IPS-11a (cell line): ENCODE measurements around the gene ZDHHC8.

Source experiments
- H3K4me3 ChIP-seq: one replicate; pipeline ENCODE4 v1.5.1; 2013; ENCODE audit warnings: low read depth, low read length, control low read depth

Gene ZDHHC8

DNA sequence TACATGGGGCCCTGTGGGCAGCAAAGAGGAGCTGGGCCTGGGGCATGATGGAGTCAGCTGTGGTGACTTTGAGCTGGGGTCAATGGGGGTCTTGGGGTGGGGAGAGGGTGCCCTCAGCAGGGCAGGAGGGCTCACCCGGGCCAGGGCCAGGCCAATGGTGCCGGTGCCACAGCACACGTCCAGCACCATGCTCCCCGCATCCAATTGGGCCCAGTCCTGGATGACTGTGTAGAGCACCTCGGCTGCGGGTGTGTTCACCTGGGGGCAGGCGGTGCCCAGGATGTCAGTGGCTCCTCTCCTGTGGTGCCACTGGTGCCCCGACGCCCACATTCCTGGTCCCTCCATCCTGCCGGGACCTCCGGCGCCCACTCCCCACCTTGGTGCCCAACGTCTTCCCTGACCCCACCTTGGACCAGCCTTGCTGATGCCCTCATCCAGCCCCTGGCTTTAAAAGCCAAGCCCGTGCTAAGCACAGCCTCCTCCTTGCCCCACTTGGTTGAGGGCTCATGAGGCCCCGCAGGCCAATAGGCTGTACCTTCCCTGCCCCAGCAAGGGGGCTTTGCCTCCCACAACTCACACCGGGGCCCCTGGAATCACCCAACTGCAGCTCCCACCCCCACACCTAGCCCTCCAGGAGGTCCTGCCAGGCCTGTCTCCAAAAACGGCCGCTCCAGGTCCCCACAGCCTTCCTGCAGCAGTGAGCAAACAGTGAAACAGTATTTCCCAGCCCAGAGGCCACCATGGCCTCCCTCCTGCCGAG lies 17.9 kb upstream of the ZDHHC8 start:
- no peak overlapping the region for H3K4me3 ChIP-seq

DNA sequence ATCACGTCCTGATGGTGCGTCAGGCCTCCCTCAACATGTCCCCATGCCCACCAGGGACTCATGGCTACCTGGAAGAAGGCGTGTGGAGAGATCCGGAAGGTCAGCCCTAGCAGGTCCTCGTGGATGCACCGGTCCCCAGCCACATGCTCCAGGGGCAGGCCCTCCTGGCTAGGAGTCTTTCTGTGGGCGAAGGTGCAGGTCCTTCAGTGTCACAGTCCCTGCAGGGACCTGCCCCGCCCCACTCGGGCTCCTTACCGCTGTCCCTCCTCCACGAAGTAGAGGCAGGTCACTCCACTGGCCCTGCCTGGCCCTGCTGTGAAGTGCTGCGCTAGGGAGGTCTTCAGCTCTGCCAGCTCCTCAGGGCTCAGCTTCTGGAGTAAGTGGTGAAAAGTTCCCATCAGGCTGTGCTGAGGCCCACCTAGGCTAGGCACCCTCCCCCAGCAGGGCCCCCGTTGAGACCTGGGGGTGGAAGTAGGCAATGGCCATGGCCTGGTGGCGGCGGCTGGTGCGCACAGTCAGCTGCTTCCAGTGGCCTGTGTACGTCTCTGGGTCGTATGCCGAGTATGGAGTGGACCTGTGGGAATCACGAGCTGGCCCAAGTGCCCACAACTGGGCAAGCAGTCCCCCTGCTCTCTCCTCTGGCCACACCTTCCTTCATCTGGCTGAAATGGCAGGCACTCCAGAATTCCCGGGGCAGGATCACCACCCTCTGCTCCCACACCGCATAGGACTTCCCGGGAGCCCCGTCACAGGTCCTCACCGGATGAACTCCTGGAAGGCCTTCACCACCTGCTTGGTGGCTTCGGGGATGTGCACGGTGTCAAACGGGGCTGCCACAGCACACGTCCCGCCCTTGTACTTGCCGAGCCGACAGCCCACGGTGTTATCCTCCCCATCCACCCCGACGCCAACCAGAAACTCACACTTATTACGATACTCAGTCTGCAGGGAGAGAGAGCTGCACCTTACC lies 16.8 kb upstream of the ZDHHC8 start:
- no peak overlapping the region for H3K4me3 ChIP-seq

DNA sequence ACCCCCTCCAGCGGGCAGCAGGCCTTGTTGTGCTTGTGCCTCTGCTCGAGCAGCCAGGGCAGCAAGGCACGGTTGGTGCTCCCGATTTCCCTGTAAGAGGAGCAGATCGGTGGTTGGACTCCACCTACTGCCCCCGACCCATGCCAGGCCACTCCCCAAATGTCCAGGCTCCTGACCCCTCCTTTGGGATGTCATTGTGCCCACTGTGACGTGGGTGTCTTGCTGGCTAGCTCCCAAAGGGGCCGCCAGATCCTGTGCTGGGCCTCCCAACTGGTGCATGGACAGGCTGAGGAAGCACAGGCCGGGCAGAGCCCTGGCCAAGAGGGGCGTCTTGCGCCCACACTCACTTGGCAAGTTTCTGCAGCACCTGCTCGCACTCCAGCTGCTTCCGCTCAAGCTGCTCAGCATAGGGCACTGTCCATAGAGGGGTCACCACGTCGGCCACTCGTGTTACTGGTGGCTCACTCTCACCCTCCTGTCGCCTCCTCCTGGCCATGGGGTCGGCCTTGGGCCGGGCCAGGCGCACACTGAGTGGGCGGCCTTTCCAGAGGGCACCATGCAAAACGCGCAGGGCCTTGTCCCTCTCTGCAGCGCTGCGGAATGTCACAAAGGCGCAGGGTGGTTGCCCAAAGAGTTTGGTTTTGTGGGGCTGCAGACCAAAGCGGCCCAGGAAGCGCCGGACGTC lies 15.8 kb upstream of the ZDHHC8 start, which contains the start of gene RANBP1:
RANBP1 (plus strand) TSS at position 414 of the 685 bp plus-strand sequence; CDS start at position 495, 81 bp downstream.
- H3K4me3 ChIP-seq: peak within 1 kb of the TSS; percentile 79

DNA sequence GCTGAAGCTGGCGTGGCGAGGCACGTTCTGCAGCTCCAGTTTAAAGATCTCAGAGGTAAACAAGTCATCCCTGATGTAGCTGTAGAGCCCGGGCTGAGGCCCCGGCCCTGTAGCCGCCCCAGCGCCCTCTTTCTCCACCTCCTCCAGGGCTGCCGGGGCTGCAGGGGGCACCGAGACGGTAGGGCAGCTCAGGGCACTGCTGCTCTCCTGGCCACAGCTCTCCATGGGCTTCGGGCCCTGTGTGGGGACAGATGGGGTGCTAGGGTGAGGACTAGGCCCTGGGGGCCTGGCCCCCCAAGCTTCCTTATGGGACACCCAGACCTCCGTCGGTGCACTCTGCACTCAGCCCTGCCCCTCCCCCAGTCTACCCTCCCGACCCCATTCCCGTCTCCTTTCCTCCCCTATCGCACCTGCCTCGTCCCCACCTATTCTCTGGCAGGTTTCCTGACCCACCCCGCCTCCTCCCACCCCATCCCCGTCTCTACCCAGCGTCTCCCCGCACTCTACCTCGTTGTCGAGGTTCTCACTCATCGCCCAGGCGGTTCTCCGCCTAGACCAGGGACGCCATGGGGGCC lies 15.1 kb upstream of the ZDHHC8 start:
- H3K4me3 ChIP-seq: peak overlapping the region; percentile 79

DNA sequence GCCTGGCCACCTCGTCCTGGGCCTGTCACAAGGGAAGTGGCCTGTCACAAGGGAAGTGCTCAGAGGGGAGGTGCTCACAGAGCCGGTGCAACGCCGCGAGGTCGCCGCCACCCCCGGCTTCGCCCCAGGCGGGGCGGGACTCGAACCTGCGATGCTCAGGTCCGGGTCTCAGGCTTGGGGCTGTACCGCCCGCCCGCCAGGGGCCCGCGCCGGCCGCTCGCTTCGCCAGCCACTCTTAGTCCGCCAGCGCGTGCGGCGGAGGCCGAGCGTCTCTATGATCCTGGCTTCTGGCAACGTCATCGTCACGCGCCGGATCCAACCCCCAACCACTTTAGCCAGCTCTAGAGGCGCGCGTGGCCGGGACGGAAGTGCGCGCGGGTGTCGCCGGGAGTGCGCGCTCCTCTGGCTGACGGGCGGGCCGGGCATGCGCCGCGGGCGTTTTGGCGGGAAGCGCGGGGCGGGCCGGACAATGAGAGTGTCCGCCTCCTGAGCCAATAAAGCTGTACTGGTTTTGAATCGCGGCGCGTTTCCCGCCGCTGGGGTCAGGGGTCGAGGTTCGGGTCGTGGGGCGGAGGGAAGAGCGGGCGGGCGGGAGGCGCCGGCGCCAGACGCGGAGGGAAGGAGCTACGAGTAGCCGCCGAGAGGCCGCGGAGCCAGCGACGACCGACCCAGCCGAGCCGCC lies 14.5 kb upstream of the ZDHHC8 start, which contains the start of gene TRMT2A:
TRMT2A (minus strand) TSS at position 276 of the 682 bp plus-strand sequence. CDS start 320 bp downstream, outside the sequence.
- peak within 1 kb of the TSS; percentile 98 for H3K4me3 ChIP-seq

DNA sequence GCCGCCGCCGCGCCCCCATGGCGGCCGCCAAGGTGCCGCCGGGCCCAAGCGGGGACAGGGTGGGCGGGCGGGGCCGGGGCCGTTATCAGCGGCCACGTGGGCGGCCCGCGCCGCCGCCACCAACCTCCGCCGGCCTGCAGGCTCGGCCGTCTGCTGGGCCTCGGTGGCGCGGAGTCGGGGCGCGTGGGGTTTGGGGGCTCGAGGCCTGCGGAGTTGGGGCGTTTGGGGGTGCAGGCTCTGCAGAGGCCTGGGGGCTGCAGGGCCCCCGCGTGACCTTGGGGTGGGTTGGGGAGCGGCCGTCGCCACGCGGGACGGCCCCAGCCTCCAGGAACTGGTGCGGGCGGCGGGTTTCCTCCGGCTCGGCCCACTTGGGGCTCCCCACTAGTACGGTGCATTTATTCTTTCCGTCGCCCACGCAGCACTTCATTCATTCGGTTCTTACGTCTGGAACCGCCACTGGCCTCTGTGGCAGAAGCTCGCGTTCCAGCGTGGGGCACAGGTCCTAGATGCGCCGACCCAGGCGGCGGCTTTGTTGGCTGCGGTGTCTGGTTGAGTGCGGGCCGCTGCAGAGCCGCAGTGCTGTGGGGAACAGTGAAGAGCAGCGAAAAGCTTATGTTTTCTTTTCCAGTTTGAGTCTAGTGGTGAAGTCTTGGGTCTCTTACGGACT lies 13.8 kb upstream of the ZDHHC8 start:
- peak overlapping the region; percentile 98 for H3K4me3 ChIP-seq

DNA sequence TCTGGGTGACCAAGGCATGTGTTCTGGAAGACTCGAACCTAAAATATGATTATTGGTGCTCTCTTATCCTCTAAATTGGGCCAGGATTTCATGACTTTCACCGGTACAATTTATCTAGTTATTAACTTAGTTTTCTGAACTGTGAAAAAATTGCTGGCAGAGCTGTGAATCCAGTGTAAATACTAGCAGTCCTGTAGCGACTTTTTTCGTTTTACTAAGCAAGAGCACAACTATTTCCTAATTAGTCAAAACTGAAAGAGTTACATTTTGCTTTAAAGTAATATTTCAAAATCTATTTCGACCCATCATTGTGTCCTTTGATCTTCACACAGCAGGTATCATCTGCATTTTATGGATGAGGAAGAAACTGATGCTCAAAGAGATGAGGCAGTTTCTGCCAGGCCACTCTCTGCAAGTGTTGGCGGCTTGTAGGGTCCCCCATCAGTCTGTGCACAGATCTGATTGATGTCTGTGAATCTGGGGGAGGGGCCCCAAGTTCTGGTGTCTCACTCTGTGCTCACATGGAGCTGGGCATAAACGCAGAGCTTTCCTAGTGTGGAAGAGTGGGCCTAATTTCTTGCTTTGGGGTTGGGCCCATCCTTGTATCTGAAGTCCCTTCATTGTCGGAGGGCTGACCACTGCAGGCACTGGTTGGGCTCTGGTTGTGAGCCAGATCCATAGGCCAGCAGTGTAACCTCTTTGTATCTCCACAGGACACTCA lies 13.1 kb upstream of the ZDHHC8 start:
- H3K4me3 ChIP-seq: peak overlapping the region; percentile 98

DNA sequence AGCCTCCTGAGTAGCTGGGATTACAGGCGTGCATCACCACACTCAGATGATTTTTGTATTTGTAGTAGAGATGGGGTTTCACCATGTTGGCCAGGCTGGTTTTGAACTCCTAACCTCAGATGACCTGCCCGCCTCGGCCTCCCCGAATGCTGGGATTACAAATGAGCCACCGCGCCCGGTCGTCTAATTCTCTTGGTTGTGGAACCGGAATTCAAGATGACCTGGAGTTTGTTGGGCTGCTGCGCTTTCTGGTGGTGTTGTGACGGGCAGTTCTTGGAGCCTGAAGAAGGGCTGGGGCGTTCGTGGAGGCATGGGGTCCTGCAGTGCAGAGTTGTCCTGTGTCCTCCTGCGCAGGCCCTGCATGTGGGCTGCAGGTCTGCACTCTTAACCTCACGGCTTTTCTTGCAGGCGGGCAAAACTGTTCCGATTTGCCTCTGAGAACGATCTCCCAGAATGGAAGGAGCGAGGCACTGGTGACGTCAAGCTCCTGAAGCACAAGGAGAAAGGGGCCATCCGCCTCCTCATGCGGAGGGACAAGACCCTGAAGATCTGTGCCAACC lies 9.7 kb upstream of the ZDHHC8 start:
- H3K4me3 ChIP-seq: no peak overlapping the region

DNA sequence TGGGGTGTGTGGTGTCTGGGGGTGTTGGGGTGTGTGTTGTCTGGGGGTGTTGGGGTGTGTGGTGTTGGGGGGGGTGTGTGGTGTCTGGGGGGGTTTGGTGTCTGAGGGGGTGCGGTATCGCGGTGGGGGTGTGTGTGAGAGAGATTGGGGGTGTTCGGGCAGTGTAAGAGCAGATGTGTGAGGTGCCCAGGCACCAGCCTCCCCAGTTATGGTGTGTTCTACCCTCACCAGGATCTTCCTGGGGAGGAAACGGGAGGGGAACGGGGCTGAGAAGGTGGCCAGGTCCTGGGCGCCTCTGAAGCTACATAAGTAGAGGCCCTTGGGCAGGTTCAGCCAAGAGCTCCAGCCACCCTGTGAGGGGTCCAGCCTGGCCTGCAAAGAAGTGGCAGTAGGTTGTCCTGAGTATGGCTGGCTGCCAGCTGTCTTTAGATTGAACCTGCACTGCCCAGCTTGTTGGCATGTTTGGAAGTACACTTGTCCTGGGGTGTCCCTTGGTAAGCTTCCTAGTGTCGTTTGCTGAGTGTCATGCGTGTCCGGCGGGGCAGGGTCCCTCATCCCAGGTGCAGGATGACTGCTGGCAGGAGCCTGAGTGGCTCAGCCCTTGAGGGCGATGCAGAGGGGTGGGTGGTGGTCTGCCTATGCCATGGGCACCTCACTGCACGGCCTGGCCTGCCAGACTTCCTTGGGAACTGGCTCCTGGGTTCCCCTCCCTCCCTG lies 8.1 kb upstream of the ZDHHC8 start:
- H3K4me3 ChIP-seq: no peak overlapping the region

DNA sequence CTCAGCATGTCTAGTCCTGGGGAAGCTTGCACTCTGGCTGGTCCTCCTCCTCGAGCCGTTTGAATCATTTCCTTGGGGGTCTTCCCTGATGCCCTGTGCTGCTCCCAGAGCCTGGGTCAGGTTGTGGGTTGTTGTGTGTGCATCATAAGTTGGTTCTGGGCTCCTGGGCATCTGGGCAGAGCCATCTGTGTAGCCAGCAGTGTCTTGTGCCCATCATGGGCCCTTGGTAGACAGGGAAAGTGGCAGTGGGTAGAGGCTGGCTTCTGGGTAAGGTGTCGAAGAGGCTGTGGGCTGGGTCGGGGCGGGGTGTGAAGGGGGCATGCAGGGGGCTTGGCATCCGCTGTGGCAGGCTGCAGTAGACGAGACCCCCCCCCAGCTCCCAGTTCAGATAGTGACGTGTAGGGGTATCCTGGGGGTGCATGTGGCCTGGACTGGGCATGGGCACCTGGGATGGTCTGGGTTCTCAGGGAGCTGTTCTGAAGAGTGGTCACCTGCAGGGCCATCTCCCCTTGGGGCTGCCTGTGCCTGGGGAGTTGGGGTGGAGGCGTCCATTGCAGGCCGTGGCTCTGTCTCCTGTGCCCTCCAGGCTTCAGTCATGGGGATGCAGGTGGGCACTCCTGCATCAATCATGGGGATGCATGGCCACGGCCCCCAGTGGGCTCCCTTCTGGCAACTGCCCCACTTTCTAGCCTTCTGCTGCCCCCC lies 7.4 kb upstream of the ZDHHC8 start:
- no peak overlapping the region for H3K4me3 ChIP-seq

DNA sequence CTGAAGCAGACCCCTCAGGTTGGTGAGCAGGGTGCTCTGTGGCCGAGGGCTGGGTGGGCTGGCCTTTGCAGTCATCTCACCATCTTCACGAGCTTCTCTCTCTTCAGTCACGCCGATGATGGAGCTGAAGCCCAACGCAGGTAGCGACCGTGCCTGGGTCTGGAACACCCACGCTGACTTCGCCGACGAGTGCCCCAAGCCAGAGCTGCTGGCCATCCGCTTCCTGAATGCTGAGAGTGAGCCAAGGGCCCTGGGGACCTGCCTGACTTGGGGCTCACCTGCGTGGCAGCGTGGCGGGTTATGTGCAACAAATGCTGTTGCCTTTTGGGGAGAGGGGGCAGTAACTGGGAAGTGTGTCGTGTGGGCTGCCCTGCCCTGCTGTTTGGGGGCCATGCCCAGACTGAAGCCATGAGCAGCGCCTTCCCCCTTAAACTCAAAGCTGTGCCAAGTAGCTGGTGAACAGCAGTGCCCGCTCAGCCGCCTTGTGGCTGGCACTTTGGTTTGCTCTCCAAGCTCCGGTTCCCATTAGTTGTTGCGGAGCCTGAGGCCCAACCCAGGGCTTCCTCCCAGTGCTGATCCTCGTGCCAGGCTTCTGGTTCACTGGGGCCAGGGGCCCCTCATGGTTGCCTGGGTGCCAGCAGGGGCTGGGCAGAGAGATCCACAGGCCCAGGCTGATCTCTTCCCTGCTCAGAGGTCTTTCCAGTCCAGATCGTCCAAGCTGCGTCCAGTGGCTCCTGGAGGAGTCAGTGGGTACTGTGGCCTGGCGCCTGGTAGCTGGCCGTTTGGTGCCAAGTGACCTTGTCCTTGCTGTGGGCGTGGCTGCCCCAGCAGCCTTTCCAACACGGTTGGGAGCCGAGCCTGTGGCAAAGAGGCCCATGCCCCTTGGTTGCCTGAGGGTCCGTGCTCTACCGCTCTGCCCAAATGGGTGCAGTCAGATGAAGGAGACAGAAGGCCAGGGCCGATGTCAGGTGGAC lies 6.1 kb upstream of the ZDHHC8 start:
- H3K4me3 ChIP-seq: no peak overlapping the region

DNA sequence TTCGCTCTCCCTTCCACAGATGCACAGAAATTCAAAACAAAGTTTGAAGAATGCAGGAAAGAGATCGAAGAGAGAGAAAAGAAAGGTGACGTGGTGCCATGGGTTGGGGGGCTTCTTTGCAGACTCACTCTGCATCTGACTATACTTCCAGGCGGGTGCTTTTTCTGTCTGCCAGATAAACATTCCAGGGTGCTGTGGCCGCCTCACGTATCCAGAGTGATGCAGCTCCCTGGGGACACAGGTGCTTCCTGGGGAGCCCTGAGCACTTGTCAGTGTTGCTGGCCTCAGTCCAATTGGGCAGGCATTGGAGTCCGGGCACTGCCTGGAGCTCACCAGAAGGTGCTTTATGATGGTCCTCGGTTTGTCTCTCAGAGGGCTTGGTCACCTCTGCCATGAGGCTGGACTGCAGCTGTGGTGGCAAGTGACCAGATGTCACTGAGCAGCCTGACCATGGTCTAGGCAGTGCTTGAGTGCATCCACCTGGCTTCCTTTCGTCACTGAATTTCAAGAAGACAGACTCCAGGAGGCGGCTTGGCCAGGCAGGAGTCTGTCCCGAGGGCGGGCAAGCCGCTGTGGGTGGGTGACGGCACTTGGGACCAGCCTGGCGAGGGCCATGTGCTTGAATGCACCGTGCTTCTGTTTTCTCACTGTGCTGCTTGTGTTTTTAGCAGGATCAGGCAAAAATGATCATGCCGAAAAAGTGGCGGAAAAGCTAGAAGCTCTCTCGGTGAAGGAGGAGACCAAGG lies 5.1 kb upstream of the ZDHHC8 start:
- H3K4me3 ChIP-seq: no peak overlapping the region

DNA sequence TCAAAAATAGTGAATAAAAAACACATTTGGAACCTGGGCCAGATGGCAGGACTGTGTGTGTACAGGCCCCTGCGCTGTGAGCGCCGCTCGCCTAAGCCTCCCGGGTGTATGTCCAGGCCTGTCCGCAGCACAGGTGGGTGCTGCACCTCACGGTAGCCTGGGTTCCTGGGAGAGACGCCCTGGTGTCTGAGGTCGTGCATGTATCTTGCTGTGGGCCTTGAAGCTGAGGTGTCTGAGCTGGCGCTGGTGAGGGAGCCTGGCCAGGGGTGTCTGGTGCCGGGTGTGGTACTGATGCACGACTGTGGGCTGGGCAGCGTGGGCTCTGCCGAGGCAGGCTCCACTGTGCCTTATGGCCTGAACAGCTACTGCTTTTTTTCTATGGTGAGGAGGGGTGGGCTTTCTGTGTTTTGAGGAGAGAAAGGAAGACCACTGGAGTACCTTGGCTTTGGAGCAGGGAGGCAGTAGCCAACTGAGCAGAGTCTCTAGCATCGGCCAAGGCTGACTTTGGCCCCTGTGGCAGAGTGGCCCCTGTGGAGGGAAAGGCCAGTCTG lies 4.2 kb upstream of the ZDHHC8 start:
- H3K4me3 ChIP-seq: no peak overlapping the region

DNA sequence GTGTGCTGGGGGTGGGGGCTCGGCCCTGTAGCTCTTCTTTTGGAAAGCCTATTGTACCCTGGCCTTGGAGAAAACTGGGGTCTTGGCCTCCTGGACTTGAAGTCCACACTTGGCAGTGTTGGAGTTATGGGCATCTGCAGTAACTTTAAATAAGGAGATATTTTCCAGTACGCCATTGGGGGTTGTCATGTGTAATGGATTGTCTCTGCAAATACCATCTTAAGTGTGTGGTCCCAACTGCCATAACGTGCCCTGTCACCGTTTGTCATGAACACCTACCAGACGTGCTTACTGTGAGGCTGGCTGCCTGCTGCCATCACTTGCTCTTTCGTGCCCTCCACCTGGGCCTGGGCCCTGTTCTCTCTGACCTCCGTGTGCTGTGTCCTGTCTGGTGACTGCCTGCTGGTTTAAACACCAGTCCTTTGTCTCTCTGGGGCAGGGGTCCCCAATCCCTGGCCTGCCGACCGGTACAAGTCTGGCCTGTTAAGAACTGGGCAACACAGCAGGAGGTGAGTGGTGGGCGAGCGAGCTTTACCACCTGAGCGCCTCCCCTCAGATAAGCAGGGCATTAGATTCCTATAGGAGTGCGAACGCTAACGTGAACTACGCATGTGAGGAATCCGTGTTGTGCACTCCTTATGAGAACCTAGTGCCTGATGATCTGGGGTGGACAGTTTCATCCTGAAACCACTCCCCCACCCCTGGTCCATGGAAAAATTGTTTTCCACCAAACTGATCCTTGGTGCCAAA lies 3.6 kb upstream of the ZDHHC8 start:
- H3K4me3 ChIP-seq: no peak overlapping the region

DNA sequence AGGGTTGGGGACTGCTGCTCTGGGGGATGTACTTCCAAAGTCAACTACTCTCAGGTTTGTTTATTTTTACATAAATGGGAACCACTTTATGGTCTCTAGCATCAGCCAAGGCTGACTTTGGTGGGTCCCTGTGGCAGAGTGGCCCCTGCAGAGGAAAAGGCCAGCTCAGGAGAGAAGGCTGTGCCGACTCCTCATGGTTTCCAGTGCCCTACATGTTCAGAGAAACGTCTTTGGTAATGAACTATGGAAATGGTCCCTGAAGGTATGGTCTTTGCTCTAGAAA lies 3.0 kb upstream of the ZDHHC8 start:
- no peak overlapping the region for H3K4me3 ChIP-seq
